SK-N-SH (cell line): ENCODE measurements around the gene FRAS1.

ENCODE experiments used
- CTCF ChIP-seq: fragments of 200-600 bp; sonication (generic); IDR thresholded peaks from 2 replicates; pipeline ENCODE4 v1.6.1; 2017; ENCODE audit warnings: antibody characterized with exemption, mild to moderate bottlenecking, moderate library complexity
- EP300 ChIP-seq, 2 experiments: IDR thresholded peaks; 2 replicates each; pipeline versions ENCODE4 v1.4.0 to v1.6.1; 2012; ENCODE audit warnings: borderline replicate concordance in 1 of 2, low read depth in 1 of 2, low read length in 1 of 2
- FOXM1 ChIP-seq: IDR thresholded peaks from 2 replicates; pipeline ENCODE4 v1.4.0; 2012; ENCODE audit warnings: low read depth, mild to moderate bottlenecking
- NFIC ChIP-seq: IDR thresholded peaks from 2 replicates; pipeline ENCODE4 v1.4.0; 2012; ENCODE audit warnings: borderline replicate concordance
- REST ChIP-seq: IDR thresholded peaks from 2 replicates; pipeline ENCODE4 v1.6.1; 2012; ENCODE audit warnings: mild to moderate bottlenecking, low read depth, low read length, moderate library complexity
- SIN3A ChIP-seq: IDR thresholded peaks from 2 replicates; pipeline ENCODE4 v1.6.1; 2012; ENCODE audit warnings: low read depth, mild to moderate bottlenecking, low read length, moderate library complexity, borderline replicate concordance
- YY1 ChIP-seq: IDR thresholded peaks from 2 replicates; pipeline ENCODE4 v1.4.0; 2012; ENCODE audit warnings: low read depth, mild to moderate bottlenecking
- TF ChIP-seq, protein P1 (sequence below): IDR thresholded peaks from 2 replicates; pipeline ENCODE4 v1.4.0; 2012; ENCODE audit warnings: low read depth

DNA sequence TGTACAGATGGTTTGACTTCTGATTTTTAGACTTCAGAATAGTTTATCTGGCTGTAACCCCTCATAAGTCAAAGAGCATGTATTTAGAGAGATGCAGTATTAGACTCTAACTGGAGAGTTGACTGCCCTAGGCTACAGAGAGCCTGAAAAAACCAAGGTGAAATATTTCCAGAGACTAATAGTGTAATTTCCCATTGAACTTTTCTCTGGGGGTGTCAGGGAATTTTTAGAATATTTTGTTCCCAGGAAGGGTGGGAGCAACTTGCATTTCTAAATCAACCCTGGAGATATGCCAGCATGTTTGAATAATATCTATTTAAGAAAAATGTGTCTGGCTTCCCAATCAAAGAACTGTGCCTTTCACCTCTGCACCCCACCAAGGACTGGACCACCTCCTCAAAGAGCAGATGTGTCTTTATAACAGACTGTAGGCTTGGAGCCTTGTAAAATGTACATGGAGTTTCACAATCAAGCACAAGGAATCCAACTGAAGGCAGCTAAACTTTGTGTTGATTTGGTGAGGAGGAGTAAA is 496.5 kb downstream of the FRAS1 start:
- TF ChIP-seq CTCF (no peak), REST (no peak), FOXM1 (no peak), YY1 (no peak), SIN3A (no peak), NFIC (no peak), EP300 (IDR thresholded peaks at IDR 0.05; ENCODE audit: borderline replicate concordance in 1 of 2, low read depth in 1 of 2, low read length in 1 of 2) (no peak)
- TF ChIP-seq, protein P1, sequence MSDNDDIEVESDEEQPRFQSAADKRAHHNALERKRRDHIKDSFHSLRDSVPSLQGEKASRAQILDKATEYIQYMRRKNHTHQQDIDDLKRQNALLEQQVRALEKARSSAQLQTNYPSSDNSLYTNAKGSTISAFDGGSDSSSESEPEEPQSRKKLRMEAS, result no peak
